ENCODE results near the gene CCT8.
A peak's percentile ranks its signal among the peaks of the same experiment; 100 is the strongest.

The CCT8 gene, protein sequence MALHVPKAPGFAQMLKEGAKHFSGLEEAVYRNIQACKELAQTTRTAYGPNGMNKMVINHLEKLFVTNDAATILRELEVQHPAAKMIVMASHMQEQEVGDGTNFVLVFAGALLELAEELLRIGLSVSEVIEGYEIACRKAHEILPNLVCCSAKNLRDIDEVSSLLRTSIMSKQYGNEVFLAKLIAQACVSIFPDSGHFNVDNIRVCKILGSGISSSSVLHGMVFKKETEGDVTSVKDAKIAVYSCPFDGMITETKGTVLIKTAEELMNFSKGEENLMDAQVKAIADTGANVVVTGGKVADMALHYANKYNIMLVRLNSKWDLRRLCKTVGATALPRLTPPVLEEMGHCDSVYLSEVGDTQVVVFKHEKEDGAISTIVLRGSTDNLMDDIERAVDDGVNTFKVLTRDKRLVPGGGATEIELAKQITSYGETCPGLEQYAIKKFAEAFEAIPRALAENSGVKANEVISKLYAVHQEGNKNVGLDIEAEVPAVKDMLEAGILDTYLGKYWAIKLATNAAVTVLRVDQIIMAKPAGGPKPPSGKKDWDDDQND

DNA sequence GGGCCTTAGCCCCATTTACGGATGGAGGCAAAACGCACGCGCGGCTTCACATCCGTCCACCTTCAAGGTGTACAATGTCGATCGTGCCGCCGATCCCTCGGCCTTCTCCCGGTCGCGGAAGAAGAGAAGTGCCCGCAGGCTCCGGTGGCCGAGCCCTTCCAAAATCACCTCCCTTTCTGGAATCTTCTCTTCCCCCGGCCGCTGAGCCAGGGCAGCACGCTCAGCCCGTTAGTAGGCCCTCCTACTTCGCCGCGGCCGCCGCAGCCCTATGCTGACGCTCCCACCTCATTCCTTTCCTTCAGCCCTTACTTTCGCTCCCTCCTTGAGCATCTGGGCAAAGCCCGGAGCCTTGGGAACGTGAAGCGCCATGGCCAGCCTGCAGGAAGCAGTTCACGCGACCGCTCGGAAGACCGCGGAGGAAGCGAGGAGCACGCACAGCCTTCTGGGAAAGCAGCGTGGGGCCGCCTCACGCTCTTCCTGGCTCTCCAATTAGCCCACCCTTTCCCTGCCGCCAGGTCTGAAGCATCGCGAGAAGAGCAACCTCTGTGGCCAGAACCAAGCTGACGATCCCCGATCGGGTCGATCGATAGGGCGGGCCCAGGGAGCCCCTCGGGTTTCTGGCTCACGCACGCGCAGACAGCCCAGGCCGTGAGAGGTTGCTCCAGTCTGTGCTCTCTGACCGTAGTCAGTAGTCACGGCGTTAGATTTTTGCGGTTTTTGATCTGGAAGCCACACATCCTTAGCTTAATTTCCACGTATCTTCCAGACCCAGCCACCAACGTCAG is at the start of gene CCT8:
CCT8 (minus strand) TSS at position 427 of the 785 bp plus-strand sequence; CDS start at position 369, 58 bp downstream.
- Histone ChIP-seq H3K9ac (ENCODE audit: low read length) (peak within 1 kb of the TSS; percentile 100), H3K36me3 (ENCODE audit: control insufficient read depth, insufficient read depth, low read length) (peaks cover 24% of the 10 kb centered on the region), H3K9me3 (ENCODE audit: control insufficient read depth, insufficient read depth, low read depth, low read length) (no peaks in the 10 kb centered on the region), H3K4me1 (ENCODE audit: control insufficient read depth, insufficient read depth, low read length) (peaks cover 8% of the 10 kb centered on the region), H3K4me3 (ENCODE audit: low read depth, low read length) (peak within 1 kb of the TSS; percentile 94), H3K27ac (ENCODE audit: low read depth, low read length) (peak within 1 kb of the TSS; percentile 93), H3K27me3 (ENCODE audit: control insufficient read depth, insufficient read depth, low read length) (no peaks in the 10 kb centered on the region)

DNA sequence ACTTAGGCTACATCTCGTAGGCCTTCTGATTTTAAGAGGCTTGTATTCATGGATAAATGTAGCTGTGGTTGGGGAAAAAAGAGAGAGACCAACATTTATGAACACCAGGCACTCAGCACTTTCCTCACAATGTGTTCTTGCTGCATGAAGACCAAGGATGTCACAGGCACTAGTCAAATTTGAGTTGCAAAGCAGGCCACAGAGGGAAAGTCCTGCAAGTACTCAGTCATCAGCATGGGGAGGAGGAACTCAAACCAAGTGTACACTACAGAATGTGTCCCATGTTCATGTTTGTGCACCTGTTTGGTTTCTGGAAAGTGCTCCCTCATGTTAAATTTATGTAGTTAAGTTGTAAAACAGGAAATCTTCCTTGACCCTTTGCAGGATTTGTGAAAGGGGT is 48.3 kb upstream of the CCT8 start:
- Histone ChIP-seq H3K9ac (ENCODE audit: low read length) (no peak overlapping the region), H3K4me1 (ENCODE audit: control insufficient read depth, insufficient read depth, low read length) (peaks cover 6% of the 10 kb centered on the region; the same call in 1 of the 2 replicates), H3K36me3 (ENCODE audit: control insufficient read depth, insufficient read depth, low read length) (no peaks in the 10 kb centered on the region), H3K27ac (ENCODE audit: low read depth, low read length) (no peak overlapping the region), H3K9me3 (ENCODE audit: control insufficient read depth, insufficient read depth, low read depth, low read length) (no peaks in the 10 kb centered on the region), H3K4me3 (ENCODE audit: low read depth, low read length) (no peak overlapping the region), H3K27me3 (ENCODE audit: control insufficient read depth, insufficient read depth, low read length) (no peaks in the 10 kb centered on the region)

DNA sequence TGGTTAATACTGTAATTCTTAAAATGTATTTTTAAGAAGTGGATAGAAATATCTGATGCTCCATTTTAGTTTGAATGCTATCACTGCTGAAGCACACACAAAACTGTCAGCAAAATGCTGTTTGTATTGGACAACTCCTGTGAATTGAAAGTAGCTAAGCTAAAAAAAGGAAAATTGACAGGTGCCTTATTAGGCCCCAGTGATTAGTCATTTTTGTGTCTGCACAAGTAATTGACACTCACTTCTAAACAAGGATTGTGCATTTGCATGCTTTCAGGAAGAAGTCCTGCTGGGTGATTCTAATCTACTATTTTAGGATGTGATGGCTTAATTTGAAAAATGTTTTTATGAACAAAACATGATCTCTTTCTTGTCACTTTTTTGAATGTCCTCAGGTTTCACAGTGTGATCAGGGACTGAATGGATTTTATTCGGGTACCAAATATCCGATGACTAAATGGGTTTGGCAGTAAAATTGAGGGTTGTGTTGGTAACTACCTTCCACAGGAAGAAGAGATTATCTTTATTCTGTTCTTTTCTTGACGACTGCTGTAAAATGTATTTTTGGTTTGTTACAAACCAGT is 44.0 kb upstream of the CCT8 start:
- H3K9ac ChIP-seq (ENCODE audit: low read length) = no peak overlapping the region
- peaks cover 25% of the 10 kb centered on the region for H3K4me1 ChIP-seq (ENCODE audit: control insufficient read depth, insufficient read depth, low read length)
- no peak overlapping the region for H3K27ac ChIP-seq (ENCODE audit: low read depth, low read length)
- H3K4me3 ChIP-seq (ENCODE audit: low read depth, low read length) = no peak overlapping the region
- H3K27me3 ChIP-seq (ENCODE audit: control insufficient read depth, insufficient read depth, low read length) = no peaks in the 10 kb centered on the region
- H3K9me3 ChIP-seq (ENCODE audit: control insufficient read depth, insufficient read depth, low read depth, low read length) = no peaks in the 10 kb centered on the region
- H3K36me3 ChIP-seq (ENCODE audit: control insufficient read depth, insufficient read depth, low read length) = no peaks in the 10 kb centered on the region

DNA sequence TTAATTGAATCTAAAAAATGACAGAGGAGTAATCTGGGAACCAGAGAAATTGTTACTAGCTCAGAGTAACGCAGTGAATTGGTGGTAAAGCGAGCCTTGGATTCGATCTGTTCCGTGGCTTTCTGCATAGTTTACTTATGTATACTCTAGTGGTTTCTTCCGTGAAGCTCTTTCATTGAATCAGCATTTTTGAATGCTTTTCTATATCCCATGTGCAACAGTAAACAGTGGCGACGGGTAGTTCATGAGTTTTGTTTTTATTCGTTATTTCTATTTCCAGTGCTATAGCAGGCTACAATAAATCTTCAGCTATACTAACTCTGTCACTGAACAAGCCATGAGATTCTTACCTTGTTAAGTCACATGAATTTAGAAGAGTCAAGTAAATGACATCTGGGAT is 42.5 kb upstream of the CCT8 start:
- no peaks in the 10 kb centered on the region for H3K27me3 ChIP-seq (ENCODE audit: control insufficient read depth, insufficient read depth, low read length)
- H3K9me3 ChIP-seq (ENCODE audit: control insufficient read depth, insufficient read depth, low read depth, low read length) = no peaks in the 10 kb centered on the region
- peaks cover 31% of the 10 kb centered on the region for H3K4me1 ChIP-seq (ENCODE audit: control insufficient read depth, insufficient read depth, low read length)
- H3K9ac ChIP-seq (ENCODE audit: low read length) = no peak overlapping the region
- no peak overlapping the region for H3K4me3 ChIP-seq (ENCODE audit: low read depth, low read length)
- peak overlapping the region; percentile 92; the same call in 1 of the 2 replicates for H3K27ac ChIP-seq (ENCODE audit: low read depth, low read length)
- H3K36me3 ChIP-seq (ENCODE audit: control insufficient read depth, insufficient read depth, low read length) = no peaks in the 10 kb centered on the region

DNA sequence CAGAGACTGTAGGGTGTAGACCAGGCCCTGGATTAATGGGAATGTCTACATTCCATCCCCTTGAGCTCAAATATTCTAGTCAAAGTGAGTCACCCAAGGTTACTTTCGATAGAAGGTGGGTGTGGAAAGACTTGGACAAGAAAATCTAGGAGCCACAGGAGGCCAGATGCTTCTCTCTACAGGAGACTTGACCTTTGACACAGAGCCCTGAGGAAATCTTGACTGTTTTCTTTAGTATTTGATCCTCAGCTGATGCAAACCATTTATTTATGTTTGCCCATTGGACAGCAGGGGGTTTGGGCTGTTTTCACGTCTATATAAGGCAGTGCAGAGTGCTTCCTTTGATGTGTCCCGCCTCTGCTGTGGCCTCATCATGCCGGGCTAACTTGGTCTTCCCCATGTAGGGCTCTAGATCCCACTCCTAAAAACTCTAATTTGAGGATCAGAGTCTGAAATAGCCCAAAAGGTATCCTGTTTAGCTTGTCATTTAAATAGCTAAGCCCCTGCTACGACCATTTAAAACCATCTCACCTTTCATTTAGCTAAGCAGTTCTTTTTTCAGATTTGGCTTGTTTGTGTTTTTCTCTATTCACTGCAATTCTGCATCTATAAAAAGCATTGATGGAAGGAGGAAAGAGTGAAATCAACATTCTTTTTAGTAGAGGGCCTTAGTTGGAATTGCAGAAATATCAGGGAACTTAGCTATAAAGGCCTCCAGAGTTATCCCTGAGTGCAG is 41.5 kb upstream of the CCT8 start:
- peak overlapping the region; percentile 92; the same call in 1 of the 2 replicates for H3K27ac ChIP-seq (ENCODE audit: low read depth, low read length)
- H3K36me3 ChIP-seq (ENCODE audit: control insufficient read depth, insufficient read depth, low read length) = no peaks in the 10 kb centered on the region
- H3K4me1 ChIP-seq (ENCODE audit: control insufficient read depth, insufficient read depth, low read length) = peaks cover 31% of the 10 kb centered on the region
- no peaks in the 10 kb centered on the region for H3K27me3 ChIP-seq (ENCODE audit: control insufficient read depth, insufficient read depth, low read length)
- H3K9me3 ChIP-seq (ENCODE audit: control insufficient read depth, insufficient read depth, low read depth, low read length) = no peaks in the 10 kb centered on the region
- H3K4me3 ChIP-seq (ENCODE audit: low read depth, low read length) = no peak overlapping the region
- H3K9ac ChIP-seq (ENCODE audit: low read length) = peak overlapping the region; percentile 49

DNA sequence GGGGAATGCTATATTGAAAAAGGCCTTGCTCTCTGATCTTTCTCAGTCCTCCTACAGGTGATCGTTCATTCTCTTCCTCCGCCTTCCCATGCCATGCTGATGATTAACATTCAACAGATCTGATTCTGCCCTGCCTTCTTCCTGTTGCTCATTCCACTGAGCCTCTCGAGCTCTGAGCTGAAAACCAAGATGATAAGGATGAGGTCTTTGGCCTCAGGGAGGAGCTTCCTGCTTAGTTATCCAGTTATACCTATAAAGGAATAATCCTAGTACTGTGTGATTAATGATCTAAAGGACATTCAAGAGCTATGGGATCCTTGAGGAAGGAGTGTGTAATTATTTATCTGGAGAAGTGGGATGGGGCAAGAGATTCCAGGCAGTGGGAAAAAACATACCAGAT is 31.8 kb upstream of the CCT8 start:
- Histone ChIP-seq H3K27me3 (ENCODE audit: control insufficient read depth, insufficient read depth, low read length) (no peaks in the 10 kb centered on the region), H3K27ac (ENCODE audit: low read depth, low read length) (no peak overlapping the region), H3K9me3 (ENCODE audit: control insufficient read depth, insufficient read depth, low read depth, low read length) (no peaks in the 10 kb centered on the region; the same call in 1 of the 2 replicates), H3K4me3 (ENCODE audit: low read depth, low read length) (no peak overlapping the region), H3K36me3 (ENCODE audit: control insufficient read depth, insufficient read depth, low read length) (no peaks in the 10 kb centered on the region), H3K4me1 (ENCODE audit: control insufficient read depth, insufficient read depth, low read length) (peaks cover 3% of the 10 kb centered on the region; the same call in 1 of the 2 replicates), H3K9ac (ENCODE audit: low read length) (no peak overlapping the region)

DNA sequence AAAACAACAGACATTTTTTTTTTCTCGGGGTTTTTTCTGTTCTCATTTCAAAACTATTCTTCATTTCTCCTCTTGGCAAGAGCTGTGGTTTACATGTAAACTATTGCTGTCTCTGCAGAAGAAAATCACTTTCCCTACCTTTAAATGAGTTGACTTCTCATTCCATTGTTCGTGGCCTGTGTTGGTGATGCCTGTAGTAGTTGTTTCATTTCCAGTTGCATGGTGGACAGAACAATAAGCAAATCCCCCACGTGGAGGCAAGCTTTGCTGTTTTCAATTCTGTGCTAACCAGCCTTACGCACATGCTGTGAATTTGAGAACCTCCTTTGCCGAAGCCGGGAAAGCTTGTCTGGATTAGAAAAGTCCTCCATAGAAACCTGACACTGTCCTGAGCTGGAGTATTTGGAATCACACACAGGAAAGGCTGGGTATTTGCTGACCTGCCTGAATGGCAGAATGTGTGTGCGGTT is 30.8 kb upstream of the CCT8 start:
- Histone ChIP-seq H3K27me3 (ENCODE audit: control insufficient read depth, insufficient read depth, low read length) (no peaks in the 10 kb centered on the region), H3K4me1 (ENCODE audit: control insufficient read depth, insufficient read depth, low read length) (peaks cover 3% of the 10 kb centered on the region; the same call in 1 of the 2 replicates), H3K27ac (ENCODE audit: low read depth, low read length) (no peak overlapping the region), H3K36me3 (ENCODE audit: control insufficient read depth, insufficient read depth, low read length) (no peaks in the 10 kb centered on the region), H3K9me3 (ENCODE audit: control insufficient read depth, insufficient read depth, low read depth, low read length) (no peaks in the 10 kb centered on the region; the same call in 1 of the 2 replicates), H3K4me3 (ENCODE audit: low read depth, low read length) (no peak overlapping the region), H3K9ac (ENCODE audit: low read length) (no peak overlapping the region)

DNA sequence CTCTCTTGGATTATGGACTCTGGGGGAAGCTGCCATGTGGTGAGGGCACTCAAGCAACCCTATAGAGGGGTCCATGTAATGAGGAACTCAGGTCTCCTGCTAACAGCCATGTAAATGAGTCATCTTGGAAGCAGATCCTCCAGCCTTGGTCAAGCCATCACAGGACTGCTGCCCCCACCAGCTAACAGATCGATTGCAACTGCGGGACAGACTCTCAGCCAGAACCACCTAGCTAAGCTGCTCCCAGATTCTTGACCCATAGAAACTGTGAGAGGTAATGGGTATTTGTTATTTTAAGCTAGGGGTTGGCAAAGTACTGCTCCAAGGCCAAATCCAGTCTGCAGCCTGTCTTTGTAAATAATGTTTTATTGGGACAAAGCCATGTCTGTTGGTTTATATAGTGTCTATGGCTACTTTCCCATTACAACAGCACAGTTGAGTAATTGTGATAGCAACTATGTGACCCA is 29.4 kb upstream of the CCT8 start:
- H3K9me3 ChIP-seq (ENCODE audit: control insufficient read depth, insufficient read depth, low read depth, low read length) = no peaks in the 10 kb centered on the region; the same call in 1 of the 2 replicates

DNA sequence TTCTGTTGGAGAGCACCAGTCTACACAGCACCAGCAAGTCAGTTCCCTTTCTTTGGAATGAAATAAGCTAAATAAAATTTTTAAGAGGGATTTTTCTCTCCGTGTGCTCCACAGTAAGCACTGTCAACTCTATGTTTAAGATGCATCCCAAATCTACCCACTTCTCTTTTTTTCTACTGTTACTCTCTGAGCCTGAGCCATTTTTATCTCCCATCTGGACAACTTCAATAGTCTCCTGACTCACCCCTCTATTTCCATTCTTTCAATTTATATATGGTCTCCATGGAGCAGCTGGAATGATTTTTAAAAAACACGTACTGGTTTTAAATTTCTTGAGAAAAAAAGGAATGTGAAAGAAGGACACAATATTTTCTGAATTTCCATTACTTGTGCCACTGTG is 24.7 kb upstream of the CCT8 start:
- Histone ChIP-seq H3K9ac (ENCODE audit: low read length) (no peak overlapping the region), H3K4me1 (ENCODE audit: control insufficient read depth, insufficient read depth, low read length) (no peaks in the 10 kb centered on the region), H3K36me3 (ENCODE audit: control insufficient read depth, insufficient read depth, low read length) (no peaks in the 10 kb centered on the region), H3K27me3 (ENCODE audit: control insufficient read depth, insufficient read depth, low read length) (no peaks in the 10 kb centered on the region), H3K4me3 (ENCODE audit: low read depth, low read length) (no peak overlapping the region), H3K9me3 (ENCODE audit: control insufficient read depth, insufficient read depth, low read depth, low read length) (no peaks in the 10 kb centered on the region; the same call in 1 of the 2 replicates), H3K27ac (ENCODE audit: low read depth, low read length) (no peak overlapping the region)

More for the DNA sequence above, 29.4 kb upstream of the CCT8 start:
- Histone ChIP-seq H3K36me3 (ENCODE audit: control insufficient read depth, insufficient read depth, low read length) (no peaks in the 10 kb centered on the region), H3K4me1 (ENCODE audit: control insufficient read depth, insufficient read depth, low read length) (peaks cover 3% of the 10 kb centered on the region; the same call in 1 of the 2 replicates), H3K27me3 (ENCODE audit: control insufficient read depth, insufficient read depth, low read length) (no peaks in the 10 kb centered on the region), H3K4me3 (ENCODE audit: low read depth, low read length) (no peak overlapping the region), H3K9ac (ENCODE audit: low read length) (no peak overlapping the region), H3K27ac (ENCODE audit: low read depth, low read length) (no peak overlapping the region)

All from HUES6 (cell line).